Right cardiac atrium (tissue), 5 donors: ENCODE data around the gene PARVA. TPM values are rescaled to one million over a fixed set of nuclear protein-coding genes. Genes with fewer than 3 reads are reported as not detected.

ENCODE experiments used
- ATAC-seq, 2 donors: fragments of 200-7000 bp; cut with Tn5 transposase; one replicate each; pipeline versions ENCODE4 v1.8.0 to v1.9.1; 2020; ENCODE audit warnings: moderate library complexity in 2 of 2, mild to moderate bottlenecking in 1 of 2
- DNase-seq, 3 donors: peaks; one replicate each; pipeline ENCODE4 v3.0.0-alpha.2; 2020
- H3K27ac ChIP-seq: one replicate; pipeline ENCODE4 v1.5.1; 2013; ENCODE audit warnings: mild to moderate bottlenecking, low read length, control low read depth, moderate library complexity
- H3K27me3 ChIP-seq: one replicate; pipeline ENCODE4 v1.6.1; 2013; ENCODE audit not compliant: control insufficient read depth, insufficient read depth
- H3K4me1 ChIP-seq: one replicate; pipeline ENCODE4 v1.6.1; 2013; ENCODE audit warnings: low read length; ENCODE audit not compliant: control insufficient read depth, insufficient read depth
- H3K4me3 ChIP-seq: one replicate; pipeline ENCODE4 v1.5.1; 2013; ENCODE audit warnings: low read length, control low read depth
- H3K9me3 ChIP-seq: one replicate; pipeline ENCODE4 v1.6.1; 2013; ENCODE audit warnings: low read length; ENCODE audit not compliant: control insufficient read depth
- WGBS: extraction: QIAGEN DNeasy Blood & Tissue Kit; methylation state at CpG from one replicate; pipeline ENCODE4 v1.1.7; 2013; 5-methylcytosine and 5-hydroxymethylcytosine counted together
- intact Hi-C, 4 donors: fragments of 100-400 bp; cut with DNase I; formaldehyde crosslinking; loops; one replicate each; pipeline versions ENCODE4 v1.11.0 to v1.14.0; 2022 to 2023
- polyA plus RNA-seq: library from polyadenylated mRNA; stranded (reverse); fragments of 200-250 nt; gene quantifications from one replicate; pipeline ENCODE4 v1.2.3, GENCODE V29; 2013
- total RNA-seq, 4 donors: library from RNA; stranded (reverse); fragmentation: NEBNext Ultra II Directional; extraction: Animal tissue kit (Norgen Biotek cat#: 25700); gene quantifications; one replicate each; pipeline ENCODE4 v1.2.1, GENCODE V29; 2021
- donor health status: healthy with polysubstance abuse.
- donor health status: DM: no; HTN: yes; CAD: no.
- donor health status: DM: no; HTN: no; CAD: no.
- donor health status: DM: no; HTN: yes; CAD: no; lungs with severe emphysema.
- donor health status: DM: yes; HTN: yes; CAD: no.

Gene PARVA
- total and polyA plus RNA-seq, 5 donors = 30.6 to 116 (median 71.2) TPM

- Histone ChIP-seq H3K4me1 (peaks cover 11% of the 10 kb centered on the region), H3K9me3 (no peaks in the 10 kb centered on the region), H3K4me3 (no peak overlapping the region), H3K27ac (peak overlapping the region; percentile 84), H3K27me3 (no peaks in the 10 kb centered on the region)
- ATAC-seq (peak; percentile 21 to 55), DNase-seq (peak; percentile 58 to 74 (median 73))
- intact Hi-C loops = loop anchor here in 1 of 4 donors (10.0 kb wide), 1 partner anchor 448 kb away; no protein-coding TSS in a partner anchor
- whole genome bisulfite sequencing = 45% methylated on average over 14 of the region's 14 CpGs
Observed at GRCh38 chr11:12376259-12377081, 901 bp upstream of the PARVA start.

GRCh38 chr11:12377824-12378593 is 638 bp downstream of the PARVA start:
- WGBS = 3% methylated on average over 76 of the region's 76 CpGs
- peak; percentile 76 to 80 for ATAC-seq
- no peaks in the 10 kb centered on the region for H3K27me3 ChIP-seq
- H3K4me3 ChIP-seq = peak overlapping the region; percentile 54
- H3K4me1 ChIP-seq = peaks cover 11% of the 10 kb centered on the region
- peak; percentile 82 to 90 (median 88) for DNase-seq
- H3K27ac ChIP-seq = peak overlapping the region; percentile 84
- intact Hi-C loops = loop anchor here in 1 of 4 donors (10.0 kb wide), 1 partner anchor 447 kb away; no protein-coding TSS in a partner anchor
- H3K9me3 ChIP-seq = no peaks in the 10 kb centered on the region

GRCh38 chr11:12380565-12381325 is 3.4 kb downstream of the PARVA start:
- Histone ChIP-seq H3K9me3 (no peaks in the 10 kb centered on the region), H3K4me1 (peaks cover 16% of the 10 kb centered on the region), H3K27me3 (no peaks in the 10 kb centered on the region), H3K4me3 (no peak overlapping the region), H3K27ac (peak overlapping the region; percentile 97)
- WGBS = 77% methylated on average over 9 of the region's 9 CpGs
- intact Hi-C loops = no loop called here
- peak in 1 of 3 donors; percentile 46 for DNase-seq
- peak in 1 of 2 donors; percentile 34 for ATAC-seq

- Histone ChIP-seq H3K27me3 (no peaks in the 10 kb centered on the region), H3K27ac (no peak overlapping the region), H3K9me3 (no peaks in the 10 kb centered on the region), H3K4me3 (no peak overlapping the region), H3K4me1 (peaks cover 15% of the 10 kb centered on the region)
- intact Hi-C loops = no loop called here
- 72% methylated on average over 9 of the region's 9 CpGs for WGBS
- ATAC-seq = no peak
- DNase-seq = no peak
Observed at GRCh38 chr11:12381875-12382274, 4.5 kb downstream of the PARVA start.

- no peak overlapping the region for H3K4me3 ChIP-seq
- H3K9me3 ChIP-seq = no peaks in the 10 kb centered on the region
- no peak for ATAC-seq
- 95% methylated on average over 1 of the region's 1 CpG for WGBS
- DNase-seq = no peak
- intact Hi-C loops = no loop called here
- no peaks in the 10 kb centered on the region for H3K27me3 ChIP-seq
- H3K27ac ChIP-seq = no peak overlapping the region
- peaks cover 17% of the 10 kb centered on the region for H3K4me1 ChIP-seq
Observed at GRCh38 chr11:12382451-12382850, 5.1 kb downstream of the PARVA start.

GRCh38 chr11:12386309-12386708 is 8.9 kb downstream of the PARVA start:
- Histone ChIP-seq H3K9me3 (no peaks in the 10 kb centered on the region), H3K4me1 (peaks cover 31% of the 10 kb centered on the region), H3K27me3 (no peaks in the 10 kb centered on the region), H3K4me3 (no peak overlapping the region), H3K27ac (no peak overlapping the region)
- intact Hi-C loops = no loop called here
- ATAC-seq (no peak), DNase-seq (no peak)
- whole genome bisulfite sequencing = 95% methylated on average over 1 of the region's 1 CpG

GRCh38 chr11:12386745-12387144 is 9.4 kb downstream of the PARVA start:
- DNase-seq (peak in 1 of 3 donors; percentile 46), ATAC-seq (no peak)
- Histone ChIP-seq H3K27me3 (no peaks in the 10 kb centered on the region), H3K27ac (no peak overlapping the region), H3K4me3 (no peak overlapping the region), H3K4me1 (peaks cover 31% of the 10 kb centered on the region), H3K9me3 (no peaks in the 10 kb centered on the region)
- intact Hi-C loops = no loop called here
- 46% methylated on average over 2 of the region's 2 CpGs for WGBS

- no peak for DNase-seq
- Histone ChIP-seq H3K27ac (peak overlapping the region; percentile 56), H3K4me1 (peaks cover 31% of the 10 kb centered on the region), H3K4me3 (no peak overlapping the region), H3K9me3 (no peaks in the 10 kb centered on the region), H3K27me3 (no peaks in the 10 kb centered on the region)
- peak; percentile 35 to 55 for ATAC-seq
- intact Hi-C loops = no loop called here
- 26% methylated on average over 3 of the region's 3 CpGs for WGBS
Observed at GRCh38 chr11:12388173-12388572, 10.8 kb downstream of the PARVA start.

GRCh38 chr11:12388939-12389670 is 11.7 kb downstream of the PARVA start:
- ATAC-seq = peak in 1 of 2 donors; percentile 17
- DNase-seq = no peak

More at GRCh38 chr11:12388939-12389670, 11.7 kb downstream of the PARVA start:
- Histone ChIP-seq H3K27me3 (no peaks in the 10 kb centered on the region), H3K4me3 (no peak overlapping the region), H3K27ac (no peak overlapping the region), H3K4me1 (peaks cover 31% of the 10 kb centered on the region), H3K9me3 (no peaks in the 10 kb centered on the region)
- 95% methylated on average over 2 of the region's 2 CpGs for WGBS
- intact Hi-C loops = no loop called here
